Cardiac fibroblast (primary cell): ENCODE results near the gene TRIM65.
"Not testable (repeated sequence)": the region's sequence is repeated elsewhere in the genome, so short reads cannot be mapped to it uniquely, and the experiment has no call there.

Experiments
- DNase-seq, 2 donors: peaks; one replicate each; pipeline versions ENCODE4 v3.0.0 to v3.0.0-alpha.2; 2010; ENCODE audit warnings: low read depth in 2 of 2
- H3K4me3 ChIP-seq, 2 donors: replicated peaks in 1 of 2; 1 replicate in 1 of 2; 2 replicates in 1 of 2; pipeline ENCODE4 v1.5.1; 2011; ENCODE audit warnings: low read depth in 2 of 2, low read length in 2 of 2, mild to moderate bottlenecking in 2 of 2, moderate library complexity in 1 of 2
- CTCF ChIP-seq: IDR thresholded peaks from one replicate; pipeline ENCODE4 v1.5.1; 2011; ENCODE audit warnings: low read depth, mild to moderate bottlenecking, low read length, inconsistent platforms

Gene TRIM65

DNA sequence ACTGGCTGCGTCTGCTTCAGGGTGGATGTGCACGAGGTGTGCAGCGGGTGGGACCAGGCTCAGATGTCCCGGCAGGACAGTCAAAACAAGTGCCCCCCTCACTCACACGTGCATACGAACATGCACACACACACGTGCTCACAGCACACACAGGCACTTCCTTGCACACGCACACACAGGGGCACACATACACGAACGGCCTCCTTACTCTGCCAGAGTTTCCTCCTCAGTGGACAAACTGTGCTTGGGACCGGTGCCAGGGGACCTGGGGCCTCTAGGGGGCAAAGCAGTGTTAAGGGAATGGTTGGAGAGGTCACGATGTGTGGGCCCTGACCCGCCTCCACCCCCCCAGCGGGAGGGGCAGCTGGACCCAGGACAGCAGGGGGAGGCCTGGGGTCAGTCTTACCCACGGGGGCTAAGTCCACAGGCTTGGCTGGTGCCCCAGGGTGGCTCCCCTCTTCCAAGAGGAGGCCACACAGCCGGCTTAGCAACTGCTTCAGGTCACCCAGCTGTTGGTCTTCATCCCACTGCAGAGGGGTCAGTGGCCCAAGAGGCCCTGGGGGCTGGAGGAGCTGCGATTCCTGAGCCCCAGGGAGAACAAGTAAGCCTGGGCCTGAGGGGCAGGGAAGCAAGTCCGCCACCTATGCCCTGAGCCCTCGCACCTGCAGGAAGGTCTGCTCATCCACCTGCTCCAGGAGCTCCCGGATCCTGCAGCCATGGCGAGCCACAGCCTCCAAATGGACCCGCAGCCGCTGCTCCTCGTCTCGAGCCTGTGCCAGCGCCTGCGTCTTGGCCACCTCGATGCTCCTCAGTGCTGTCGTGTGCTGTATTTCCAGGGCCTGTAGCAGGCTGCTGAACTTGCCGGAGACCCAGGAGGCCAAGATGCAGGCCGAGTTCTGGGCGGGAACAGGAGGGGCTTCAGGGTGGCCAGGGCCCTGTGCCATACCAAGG, 4.9 kb downstream of the TRIM65 start:
- H3K4me3 ChIP-seq: no peak overlapping the region
- no peak for DNase-seq
- TF ChIP-seq CTCF: no peak

GRCh38 chr17:75891022-75891604, 5.6 kb downstream of the TRIM65 start:
- no peak for DNase-seq
- TF ChIP-seq CTCF: no peak
- H3K4me3 ChIP-seq: no peak overlapping the region

GRCh38 chr17:75889454-75889853, 7.3 kb downstream of the TRIM65 start:
- DNase-seq: peak in 1 of 2 donors; percentile 41
- no peak overlapping the region for H3K4me3 ChIP-seq
- no peak for TF ChIP-seq CTCF

DNA sequence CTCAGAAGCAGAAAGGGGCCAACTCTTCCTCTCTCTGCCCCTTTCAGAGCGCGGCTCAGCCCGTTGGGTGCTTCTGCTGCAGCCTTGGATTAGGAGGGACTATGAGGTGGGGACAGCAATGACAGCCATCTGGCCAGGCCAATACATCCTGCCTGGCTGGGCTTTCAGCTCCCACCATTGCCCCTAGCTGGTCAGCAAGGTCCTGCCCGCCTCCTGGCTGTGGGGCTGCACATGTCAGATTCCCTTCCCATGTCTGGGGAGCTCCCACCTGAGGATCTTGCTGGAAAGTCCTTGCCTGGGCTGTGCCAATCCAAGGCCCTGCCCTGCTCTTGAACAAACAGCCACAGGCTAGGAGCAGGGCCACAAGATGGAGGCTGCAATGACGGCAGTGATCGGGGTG, 8.3 kb downstream of the TRIM65 start:
- no peak for TF ChIP-seq CTCF

GRCh38 chr17:75885860-75886259, 10.9 kb downstream of the TRIM65 start:
- not testable (repeated sequence) for H3K4me3 ChIP-seq, DNase-seq

More for the DNA sequence above, 8.3 kb downstream of the TRIM65 start:
- H3K4me3 ChIP-seq: no peak overlapping the region
- DNase-seq: no peak

DNA sequence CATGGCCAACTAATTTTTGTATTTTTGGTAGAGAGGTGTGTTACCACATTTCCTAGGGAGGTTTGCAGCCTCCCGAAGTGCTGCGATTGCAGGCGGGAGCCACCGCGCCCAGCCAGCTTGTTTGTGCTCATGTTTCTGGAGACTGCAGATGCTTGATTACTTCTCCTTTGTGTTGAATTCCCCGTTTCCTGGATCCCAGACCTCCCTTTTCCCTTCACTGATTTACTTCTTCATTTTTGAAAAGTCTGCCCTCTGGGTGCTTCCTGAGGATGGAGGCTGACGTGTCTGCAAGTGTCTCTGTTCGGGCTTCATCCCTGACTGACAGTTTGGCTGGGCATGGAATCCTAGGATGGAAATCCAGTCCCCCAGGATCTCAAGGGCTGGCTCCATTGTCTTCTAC, 11.3 kb downstream of the TRIM65 start:
- TF ChIP-seq CTCF: no peak
- DNase-seq: no peak
- no peak overlapping the region for H3K4me3 ChIP-seq

DNA sequence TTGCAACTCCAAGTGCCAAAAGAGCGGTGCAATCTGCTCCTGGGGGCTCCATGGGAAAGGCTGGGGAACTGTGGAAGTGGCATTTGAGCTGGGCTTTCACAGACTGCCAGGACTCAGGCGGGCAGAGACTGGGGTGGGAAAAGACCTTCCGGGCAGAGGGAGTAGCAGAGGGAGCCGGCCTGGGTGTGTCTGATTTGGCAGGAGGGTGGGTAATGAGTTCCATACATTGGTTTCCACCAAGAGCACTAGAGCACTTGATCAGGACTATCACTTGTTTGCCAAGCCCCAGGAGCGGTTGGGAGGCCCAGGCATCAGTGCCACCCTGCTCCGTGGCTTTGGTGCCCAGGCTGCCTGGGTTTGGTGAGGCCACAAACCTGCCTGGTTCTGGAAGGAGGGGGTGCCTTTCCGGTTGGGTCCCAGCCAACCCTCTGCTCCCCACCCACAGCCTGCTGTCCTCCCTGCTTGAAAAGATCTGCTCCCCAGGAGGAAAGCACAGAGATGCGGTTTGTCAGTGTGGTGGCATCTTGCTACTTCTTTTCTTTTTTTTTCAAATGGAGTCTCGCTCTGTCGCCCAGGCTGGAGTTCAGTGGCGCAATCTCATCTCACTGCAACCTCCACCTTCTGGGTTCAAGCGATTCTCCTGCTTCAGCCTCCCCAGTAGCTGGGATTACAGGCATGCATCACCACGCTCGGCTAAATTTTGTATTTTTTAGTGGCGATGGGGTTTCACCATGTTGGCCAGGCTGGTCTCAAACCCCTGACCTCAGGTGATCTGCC, 14.9 kb downstream of the TRIM65 start:
- DNase-seq: no peak
- TF ChIP-seq CTCF: no peak
- H3K4me3 ChIP-seq: no peak overlapping the region
